Measurements from ENCODE around the gene HNRNPUL1. TPM values are rescaled to one million over a fixed set of nuclear protein-coding genes. Genes with fewer than 3 reads are reported as not detected.

Gene HNRNPUL1
- total and polyA plus RNA-seq, 9 of the 15 experiments (the other 6 are each of a cell fraction or from before 2014, with no cell fraction given): 7.3 to 211 (median 85.0) TPM

DNA sequence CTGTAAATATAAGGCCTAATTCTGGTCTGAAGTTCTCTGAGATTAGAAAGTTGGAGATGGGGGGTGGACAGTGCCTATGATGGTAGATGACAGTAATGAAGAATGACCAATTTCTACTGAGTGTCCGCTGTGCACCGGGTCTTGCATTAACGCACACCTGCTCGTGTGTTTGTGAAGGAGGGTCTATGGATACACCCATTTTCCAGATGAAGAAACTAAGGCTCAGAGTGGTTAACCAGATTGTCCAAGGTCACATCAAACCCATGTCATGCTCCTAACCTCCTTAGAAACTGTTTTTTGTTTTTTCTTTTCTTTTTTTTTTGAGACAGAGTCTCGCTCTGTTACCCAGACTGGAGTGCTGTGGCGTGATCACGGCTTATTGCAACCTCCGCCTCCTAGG is 31.5 kb upstream of the HNRNPUL1 start (continued):
- TF ChIP-seq, protein P1, sequence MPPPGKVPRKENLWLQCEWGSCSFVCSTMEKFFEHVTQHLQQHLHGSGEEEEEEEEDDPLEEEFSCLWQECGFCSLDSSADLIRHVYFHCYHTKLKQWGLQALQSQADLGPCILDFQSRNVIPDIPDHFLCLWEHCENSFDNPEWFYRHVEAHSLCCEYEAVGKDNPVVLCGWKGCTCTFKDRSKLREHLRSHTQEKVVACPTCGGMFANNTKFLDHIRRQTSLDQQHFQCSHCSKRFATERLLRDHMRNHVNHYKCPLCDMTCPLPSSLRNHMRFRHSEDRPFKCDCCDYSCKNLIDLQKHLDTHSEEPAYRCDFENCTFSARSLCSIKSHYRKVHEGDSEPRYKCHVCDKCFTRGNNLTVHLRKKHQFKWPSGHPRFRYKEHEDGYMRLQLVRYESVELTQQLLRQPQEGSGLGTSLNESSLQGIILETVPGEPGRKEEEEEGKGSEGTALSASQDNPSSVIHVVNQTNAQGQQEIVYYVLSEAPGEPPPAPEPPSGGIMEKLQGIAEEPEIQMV (tag; conservative IDR thresholded peaks at IDR 0.05; ENCODE audit: low read depth): no peak

DNA sequence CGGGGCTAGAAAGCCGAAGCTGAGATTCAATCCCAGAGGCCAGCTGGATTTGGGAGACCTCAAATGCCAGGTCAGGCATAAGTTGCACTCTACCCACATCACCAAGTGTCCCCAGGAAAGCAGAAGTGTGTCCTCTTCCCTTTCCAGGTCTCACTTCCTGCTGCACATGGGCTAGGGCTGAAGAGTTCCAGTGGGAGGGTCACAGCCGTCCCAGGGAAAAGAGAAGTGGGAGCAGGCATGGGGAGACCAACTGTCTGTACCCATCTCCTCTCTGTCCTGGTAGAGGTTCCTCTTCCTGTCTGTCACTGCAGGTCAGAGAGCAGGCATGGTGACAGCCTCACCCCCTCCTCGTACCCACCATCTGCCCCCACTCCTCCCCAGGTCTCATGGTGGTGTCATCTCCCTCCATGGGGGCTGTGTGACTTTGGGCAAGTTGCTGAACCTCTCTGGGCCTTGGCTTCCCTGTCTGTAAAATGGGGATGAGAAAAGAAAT is 30.4 kb upstream of the HNRNPUL1 start:
- Histone ChIP-seq H3K27me3 (ENCODE audit: control insufficient read depth in 2 of 2, insufficient read depth in 2 of 2, low read length in 2 of 2) (peaks cover 0 to 7% of the 10 kb centered on the region in 2 experiments; a peak in 2 of 5 replicates), H3K9ac (ENCODE audit: insufficient read depth in 1 of 2, low read depth in 2 of 2, low read length in 2 of 2) (no peak overlapping the region), H3K36me3 (ENCODE audit: control insufficient read depth, insufficient read depth, low read length) (no peaks in the 10 kb centered on the region), H2AFZ (ENCODE audit: low read depth, low read length) (no peak overlapping the region), H3K9me3 (replicated peaks; ENCODE audit: control insufficient read depth, insufficient read depth, low read depth, low read length) (no peaks in the 10 kb centered on the region), H3K9me1 (ENCODE audit: control insufficient read depth, insufficient read depth, low read length) (no peaks in the 10 kb centered on the region), H3K79me2 (ENCODE audit: control insufficient read depth, insufficient read depth, low read length) (no peaks in the 10 kb centered on the region), H4K20me1 (replicated peaks; ENCODE audit: control insufficient read depth, insufficient read depth, low read length) (no peaks in the 10 kb centered on the region), H3K4me3 (no peak overlapping the region), H3K27ac (ENCODE audit: extremely low read depth, low read depth, low read length) (no peak overlapping the region), H3K4me2 (ENCODE audit: insufficient read depth, low read length) (no peak overlapping the region), H3K4me1 (replicated peaks in 1 of 2; ENCODE audit: control insufficient read depth in 2 of 2, insufficient read depth in 2 of 2, low read length in 2 of 2) (peaks cover 0 to 10% of the 10 kb centered on the region in 2 experiments; a peak in 2 of 5 replicates)
- no peak for DNase-seq (ENCODE audit: extremely low read depth in 1 of 4, low spot score in 3 of 4)
- FAIRE-seq: no peak
- 45% methylated on average over 3 of the region's 4 CpGs for WGBS (ENCODE audit: insufficient coverage, low coverage, missing lambda C conversion rate)
- ATAC-seq: no peak
- ChIA-PET CTCF (ENCODE audit: low intra/inter-chr PET ratio) (no interaction called here), POLR2A (interaction anchor here (0.6 kb wide), 1 partner anchor 634 kb away, joined by 3 read pairs; no protein-coding TSS in a partner anchor)
- in situ Hi-C loops (cut with MboI): no loop called here
- intact Hi-C loops (cut with micrococcal nuclease): no loop called here
- BruUV-seq (replicated peaks): no TSS peak
- peak; percentile 36 for TF ChIP-seq SMARCA5 (IDR thresholded peaks at IDR 0.05)
- TF ChIP-seq RBM25 (IDR thresholded peaks at IDR 0.05; ENCODE audit: low read depth, low read length, severe bottlenecking): peak; percentile 92
- peak; percentile 42 to 43 for TF ChIP-seq KDM1A (IDR thresholded peaks at IDR 0.05)
- TF ChIP-seq HOXB6 (CRISPR knock-in tag; IDR thresholded peaks at IDR 0.05; ENCODE audit: borderline replicate concordance): no peak
- no peak for TF ChIP-seq MCM7 (IDR thresholded peaks at IDR 0.05)
- no peak for TF ChIP-seq RFX5 (IDR thresholded peaks at IDR 0.05; ENCODE audit: low read depth, low read length)
- no peak for TF ChIP-seq ZNF507 (tag; conservative IDR thresholded peaks at IDR 0.05)
- no peak for TF ChIP-seq POLR2AphosphoS5 (IDR thresholded peaks at IDR 0.05; ENCODE audit: control insufficient read depth, insufficient read depth, low read depth, low read length)
- peak; percentile 63 for TF ChIP-seq BCOR (IDR thresholded peaks at IDR 0.05)
- TF ChIP-seq CHD4 (IDR thresholded peaks at IDR 0.05; ENCODE audit: insufficient read depth, insufficient replicate concordance, low read depth, low read length, poor library complexity, severe bottlenecking): peak; percentile 53
- TF ChIP-seq C11orf30 (IDR thresholded peaks at IDR 0.05; ENCODE audit: low read depth): no peak
- TF ChIP-seq, protein P2, sequence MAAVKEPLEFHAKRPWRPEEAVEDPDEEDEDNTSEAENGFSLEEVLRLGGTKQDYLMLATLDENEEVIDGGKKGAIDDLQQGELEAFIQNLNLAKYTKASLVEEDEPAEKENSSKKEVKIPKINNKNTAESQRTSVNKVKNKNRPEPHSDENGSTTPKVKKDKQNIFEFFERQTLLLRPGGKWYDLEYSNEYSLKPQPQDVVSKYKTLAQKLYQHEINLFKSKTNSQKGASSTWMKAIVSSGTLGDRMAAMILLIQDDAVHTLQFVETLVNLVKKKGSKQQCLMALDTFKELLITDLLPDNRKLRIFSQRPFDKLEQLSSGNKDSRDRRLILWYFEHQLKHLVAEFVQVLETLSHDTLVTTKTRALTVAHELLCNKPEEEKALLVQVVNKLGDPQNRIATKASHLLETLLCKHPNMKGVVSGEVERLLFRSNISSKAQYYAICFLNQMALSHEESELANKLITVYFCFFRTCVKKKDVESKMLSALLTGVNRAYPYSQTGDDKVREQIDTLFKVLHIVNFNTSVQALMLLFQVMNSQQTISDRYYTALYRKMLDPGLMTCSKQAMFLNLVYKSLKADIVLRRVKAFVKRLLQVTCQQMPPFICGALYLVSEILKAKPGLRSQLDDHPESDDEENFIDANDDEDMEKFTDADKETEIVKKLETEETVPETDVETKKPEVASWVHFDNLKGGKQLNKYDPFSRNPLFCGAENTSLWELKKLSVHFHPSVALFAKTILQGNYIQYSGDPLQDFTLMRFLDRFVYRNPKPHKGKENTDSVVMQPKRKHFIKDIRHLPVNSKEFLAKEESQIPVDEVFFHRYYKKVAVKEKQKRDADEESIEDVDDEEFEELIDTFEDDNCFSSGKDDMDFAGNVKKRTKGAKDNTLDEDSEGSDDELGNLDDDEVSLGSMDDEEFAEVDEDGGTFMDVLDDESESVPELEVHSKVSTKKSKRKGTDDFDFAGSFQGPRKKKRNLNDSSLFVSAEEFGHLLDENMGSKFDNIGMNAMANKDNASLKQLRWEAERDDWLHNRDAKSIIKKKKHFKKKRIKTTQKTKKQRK (IDR thresholded peaks at IDR 0.05; ENCODE audit: borderline replicate concordance, low read depth, low read length): no peak
- TF ChIP-seq ZFP36 (IDR thresholded peaks at IDR 0.05; ENCODE audit: low read depth, low read length, partially characterized antibody): peak; percentile 88
- TF ChIP-seq FOXJ3 (CRISPR knock-in tag; IDR thresholded peaks at IDR 0.05): no peak
- TF ChIP-seq RCOR1 (IDR thresholded peaks at IDR 0.05; ENCODE audit: borderline replicate concordance in 1 of 2, low read depth in 2 of 2, low read length in 2 of 2): peak; percentile 29 to 30; a peak in 2 of 4 replicates
- TF ChIP-seq ZNF282 (CRISPR knock-in tag; IDR thresholded peaks at IDR 0.05): no peak
- peak; percentile 90; the same call in 1 of the 2 replicates for TF ChIP-seq PTBP1 (IDR thresholded peaks at IDR 0.05; ENCODE audit: low read depth, low read length)

Measured in K562 (cell line).